MM.1S (cell line): Measurements from ENCODE around the gene TXNRD1.

Experiments
- DNase-seq: peaks from one replicate; pipeline ENCODE4 v3.0.0-alpha.2; 2015
- H2AFZ ChIP-seq: fragments of 300-600 bp; sonication (generic); 2 replicates; pipeline ENCODE4 v1.6.0; 2016; ENCODE audit warnings: antibody characterized with exemption, low read length
- H3F3A ChIP-seq: fragments of 300-600 bp; sonication (generic); 2 replicates; pipeline ENCODE4 v1.6.1; 2016; ENCODE audit warnings: mild to moderate bottlenecking, antibody characterized with exemption, low read length, moderate library complexity, mixed read lengths; ENCODE audit not compliant: insufficient read depth
- H3K27ac ChIP-seq: fragments of 300-600 bp; sonication (generic); 2 replicates; pipeline ENCODE4 v1.5.1; 2016; ENCODE audit warnings: mild to moderate bottlenecking, low read length
- H3K27me3 ChIP-seq: fragments of 300-600 bp; sonication (generic); replicated peaks from 2 replicates; pipeline ENCODE4 v1.6.0; 2016; ENCODE audit warnings: low read length; ENCODE audit not compliant: insufficient read depth
- H3K36me3 ChIP-seq: fragments of 300-600 bp; sonication (generic); replicated peaks from 2 replicates; pipeline ENCODE4 v1.6.1; 2016; ENCODE audit warnings: mild to moderate bottlenecking, low read length, mixed read lengths; ENCODE audit not compliant: insufficient read depth
- H3K4me1 ChIP-seq: fragments of 300-600 bp; sonication (generic); 2 replicates; pipeline ENCODE4 v1.6.1; 2016; ENCODE audit warnings: low read length, mixed read lengths
- H3K4me2 ChIP-seq: fragments of 300-600 bp; sonication (generic); 2 replicates; pipeline ENCODE4 v1.6.0; 2016; ENCODE audit warnings: low read depth, low read length
- H3K4me3 ChIP-seq: fragments of 300-600 bp; sonication (generic); 2 replicates; pipeline ENCODE4 v1.5.1; 2016; ENCODE audit warnings: low read length, mixed read lengths
- H3K79me2 ChIP-seq: fragments of 300-600 bp; sonication (generic); 2 replicates; pipeline ENCODE4 v1.6.1; 2016; ENCODE audit warnings: mixed run types, low read length, mixed read lengths
- H3K9ac ChIP-seq: fragments of 300-600 bp; sonication (generic); 2 replicates; pipeline ENCODE4 v1.6.1; 2016; ENCODE audit warnings: low read length, mixed read lengths
- H3K9me2 ChIP-seq: fragments of 300-600 bp; sonication (generic); replicated peaks from 2 replicates; pipeline ENCODE4 v1.6.1; 2016; ENCODE audit warnings: mild to moderate bottlenecking, low read length, mixed read lengths; ENCODE audit not compliant: insufficient read depth
- H3K9me3 ChIP-seq: fragments of 300-600 bp; sonication (generic); replicated peaks from 2 replicates; pipeline ENCODE4 v1.6.1; 2016; ENCODE audit warnings: mild to moderate bottlenecking, low read length, mixed read lengths; ENCODE audit not compliant: insufficient read depth
- H4K20me1 ChIP-seq: fragments of 300-600 bp; sonication (generic); 2 replicates; pipeline ENCODE4 v1.6.1; 2016; ENCODE audit warnings: mild to moderate bottlenecking, low read length, moderate library complexity, mixed read lengths; ENCODE audit not compliant: insufficient read depth
- CTCF ChIP-seq: fragments of 300-600 bp; sonication (generic); IDR thresholded peaks from 2 replicates; pipeline ENCODE4 v1.5.1; 2016; ENCODE audit warnings: antibody characterized with exemption, low read length, mixed read lengths
- EZH2 ChIP-seq: fragments of 300-600 bp; sonication (generic); optimal IDR thresholded peaks from 2 replicates; pipeline ENCODE3; 2017; ENCODE audit warnings: low read depth, mild to moderate bottlenecking, antibody characterized with exemption, low read length, mixed read lengths
- EZH2phosphoT487 ChIP-seq: fragments of 300-600 bp; sonication (generic); IDR thresholded peaks from 2 replicates; pipeline ENCODE4 v1.6.1; 2018; ENCODE audit warnings: antibody characterized with exemption, low read length

TXNRD1 gene

GRCh38 chr12:104356231-104357115 lies 140.9 kb downstream of the TXNRD1 start:
- H3K4me3 ChIP-seq: no peak overlapping the region
- no peak overlapping the region for H3K4me2 ChIP-seq
- no peak overlapping the region for H2AFZ ChIP-seq
- DNase-seq: no peak
- no peaks in the 10 kb centered on the region for H3K4me1 ChIP-seq
- H3K79me2 ChIP-seq: no peaks in the 10 kb centered on the region
- peaks cover 4% of the 10 kb centered on the region; the same call in 1 of the 2 replicates for H3F3A ChIP-seq
- H3K27me3 ChIP-seq: no peaks in the 10 kb centered on the region
- no peak overlapping the region for H3K27ac ChIP-seq
- H3K9me3 ChIP-seq: no peaks in the 10 kb centered on the region
- no peaks in the 10 kb centered on the region for H4K20me1 ChIP-seq
- H3K36me3 ChIP-seq: no peaks in the 10 kb centered on the region; the same call in 1 of the 2 replicates
- TF ChIP-seq EZH2phosphoT487 (no peak), CTCF (no peak), EZH2 (no peak)
- no peaks in the 10 kb centered on the region for H3K9me2 ChIP-seq
- H3K9ac ChIP-seq: no peak overlapping the region

GRCh38 chr12:104357421-104357952 lies 141.9 kb downstream of the TXNRD1 start:
- no peaks in the 10 kb centered on the region for H3K79me2 ChIP-seq
- no peak overlapping the region for H2AFZ ChIP-seq
- H3K36me3 ChIP-seq: no peaks in the 10 kb centered on the region; the same call in 1 of the 2 replicates
- H3F3A ChIP-seq: peaks cover 4% of the 10 kb centered on the region; the same call in 1 of the 2 replicates
- H3K4me3 ChIP-seq: no peak overlapping the region
- H3K27ac ChIP-seq: no peak overlapping the region
- no peak overlapping the region for H3K9ac ChIP-seq
- H3K9me3 ChIP-seq: no peaks in the 10 kb centered on the region
- H3K4me1 ChIP-seq: no peaks in the 10 kb centered on the region
- H3K9me2 ChIP-seq: no peaks in the 10 kb centered on the region
- H3K4me2 ChIP-seq: no peak overlapping the region
- H4K20me1 ChIP-seq: no peaks in the 10 kb centered on the region
- DNase-seq: no peak
- TF ChIP-seq EZH2 (no peak), EZH2phosphoT487 (no peak), CTCF (no peak)
- no peaks in the 10 kb centered on the region for H3K27me3 ChIP-seq

GRCh38 chr12:104358353-104359003 lies 142.9 kb downstream of the TXNRD1 start:
- no peaks in the 10 kb centered on the region for H3K4me1 ChIP-seq
- no peak overlapping the region for H3K9ac ChIP-seq
- H3K4me3 ChIP-seq: no peak overlapping the region
- no peak for TF ChIP-seq EZH2phosphoT487
- TF ChIP-seq CTCF: peak; percentile 86
- TF ChIP-seq EZH2: no peak
- H3K27me3 ChIP-seq: no peaks in the 10 kb centered on the region
- H3K79me2 ChIP-seq: no peaks in the 10 kb centered on the region
- H3K4me2 ChIP-seq: no peak overlapping the region
- H3K27ac ChIP-seq: no peak overlapping the region
- H3F3A ChIP-seq: peaks cover 4% of the 10 kb centered on the region; the same call in 1 of the 2 replicates
- no peak overlapping the region for H2AFZ ChIP-seq
- peak; percentile 72 for DNase-seq
- H3K36me3 ChIP-seq: no peaks in the 10 kb centered on the region
- H3K9me3 ChIP-seq: no peaks in the 10 kb centered on the region
- no peaks in the 10 kb centered on the region for H3K9me2 ChIP-seq
- no peaks in the 10 kb centered on the region for H4K20me1 ChIP-seq
